IPS-NIHi11 (cell line): ENCODE data around the gene B3GLCT.

Source experiments
- DNase-seq: peaks from one replicate; pipeline ENCODE4 v3.0.0; 2012; ENCODE audit warnings: mixed read lengths, low spot score

The B3GLCT gene

DNA sequence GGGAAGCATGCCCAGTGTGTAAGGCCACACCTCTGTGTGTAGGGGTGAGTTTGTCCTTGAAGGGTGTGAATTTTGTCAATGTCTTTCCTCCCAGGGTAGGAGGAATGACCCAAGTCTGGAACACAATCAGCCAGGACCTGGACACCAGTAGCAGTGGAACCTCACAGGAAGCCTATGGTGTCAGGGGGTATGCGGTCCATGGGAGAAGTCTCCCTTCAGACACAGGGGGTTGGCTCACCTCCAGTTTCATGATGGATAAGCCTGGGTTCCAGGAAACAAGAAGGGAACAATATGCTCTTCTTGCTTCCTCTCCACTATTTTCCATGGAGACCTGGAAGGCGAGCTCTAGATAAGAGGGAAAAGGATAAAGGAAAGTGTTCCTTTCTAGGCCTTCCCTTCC is 23.9 kb downstream of the B3GLCT start:
- no peak for DNase-seq

DNA sequence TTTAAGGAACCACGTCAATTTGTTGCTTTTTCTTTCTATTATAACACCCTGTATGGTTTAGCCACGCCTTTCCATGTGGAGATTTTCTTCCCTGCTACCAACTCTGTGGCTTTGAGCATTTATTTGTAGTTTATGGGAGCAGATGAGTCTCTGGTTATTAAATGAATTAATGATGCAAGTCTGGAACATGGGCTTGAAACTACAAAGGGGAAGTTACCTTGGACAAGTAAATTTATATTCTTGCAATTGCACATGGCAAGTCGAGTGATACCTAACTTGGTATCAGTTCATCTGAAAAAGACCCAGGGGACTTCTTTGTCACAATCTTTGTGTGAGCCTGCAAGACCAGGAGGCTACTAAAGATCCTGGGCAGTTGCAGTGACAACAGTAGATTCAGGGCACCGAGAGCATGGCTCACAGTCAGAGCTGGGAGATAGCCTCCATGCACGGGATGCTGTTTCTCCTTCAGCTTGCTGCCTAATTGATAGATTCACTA is 24.4 kb downstream of the B3GLCT start:
- DNase-seq, result no peak

DNA sequence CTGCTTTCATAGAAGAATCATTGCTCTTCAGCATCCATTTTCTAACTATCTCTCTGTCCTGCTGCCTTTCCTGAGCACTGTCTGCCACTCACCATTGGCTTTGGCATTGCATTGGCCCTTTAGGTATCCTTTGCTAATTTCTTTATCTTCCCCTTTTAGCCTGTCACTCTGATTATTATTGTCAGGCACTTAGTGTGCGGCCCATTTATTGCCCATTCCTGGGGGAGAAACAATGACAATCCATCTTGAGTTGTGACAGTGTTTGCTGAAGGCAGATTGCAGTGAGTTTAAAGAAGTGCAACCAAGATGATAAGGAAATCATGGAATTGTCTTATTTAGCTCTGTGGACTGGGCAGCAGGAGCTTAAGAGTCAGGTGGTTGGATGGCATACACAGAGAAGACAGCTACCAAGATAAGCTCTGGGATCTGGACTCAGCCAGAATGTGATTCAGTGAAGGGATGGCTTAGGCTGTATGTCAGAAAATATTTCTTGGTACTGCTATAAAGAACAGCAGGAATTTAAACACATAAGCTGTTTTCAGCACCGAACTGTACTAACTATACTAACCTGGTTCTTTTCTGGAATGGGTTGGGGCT is 25.3 kb downstream of the B3GLCT start:
- no peak for DNase-seq

DNA sequence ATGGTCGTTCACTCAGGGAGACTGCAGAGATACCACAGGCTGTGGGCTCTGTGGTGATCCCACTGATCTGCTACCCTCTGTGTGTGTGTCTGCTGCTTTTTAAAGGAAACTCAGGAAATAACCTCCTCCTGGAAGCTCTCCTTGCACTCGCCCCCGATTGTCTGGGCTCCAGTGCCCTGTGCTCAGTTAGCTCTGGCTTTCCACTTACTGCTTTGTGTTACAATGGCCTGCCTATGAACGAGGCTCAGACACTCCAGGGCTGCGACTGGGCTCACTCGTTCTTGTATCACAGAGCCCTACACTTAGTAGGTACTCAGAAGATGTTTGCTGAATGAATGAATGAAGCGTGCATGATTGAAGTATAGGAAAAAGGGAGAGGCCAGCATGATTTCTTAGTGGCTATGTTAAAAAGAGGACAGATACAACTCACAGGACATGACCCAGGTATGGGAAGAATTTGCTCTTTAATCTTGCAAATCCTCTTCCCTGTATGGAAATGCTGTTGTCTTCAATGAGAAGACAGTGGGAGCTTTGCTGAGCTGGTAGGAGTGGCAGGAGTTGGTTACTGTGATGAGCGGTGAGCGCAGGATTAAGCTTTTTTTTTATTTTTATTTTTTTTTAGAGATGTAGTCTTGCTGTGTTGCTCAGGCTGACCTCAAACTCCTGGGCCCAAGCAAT is 26.4 kb downstream of the B3GLCT start:
- peak; percentile 32 for DNase-seq

DNA sequence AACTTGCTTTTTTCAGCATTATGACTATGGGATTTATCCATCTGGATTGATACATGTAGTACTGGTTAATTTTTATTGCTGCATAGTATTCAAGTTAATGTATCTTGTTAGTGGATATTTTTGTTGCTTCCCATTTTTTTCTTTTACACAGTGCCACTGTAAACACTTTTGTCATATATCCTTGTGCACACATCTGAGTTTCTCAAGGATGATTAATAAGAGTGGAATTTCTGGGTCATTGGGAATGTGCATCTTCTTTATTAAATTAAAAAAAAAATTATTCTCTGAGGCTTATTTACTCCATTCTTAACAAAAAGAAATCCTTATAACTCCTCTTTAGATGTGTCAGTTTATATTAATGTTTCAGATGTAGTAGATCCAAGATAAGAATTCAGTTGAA is 27.3 kb downstream of the B3GLCT start:
- DNase-seq, result no peak

DNA sequence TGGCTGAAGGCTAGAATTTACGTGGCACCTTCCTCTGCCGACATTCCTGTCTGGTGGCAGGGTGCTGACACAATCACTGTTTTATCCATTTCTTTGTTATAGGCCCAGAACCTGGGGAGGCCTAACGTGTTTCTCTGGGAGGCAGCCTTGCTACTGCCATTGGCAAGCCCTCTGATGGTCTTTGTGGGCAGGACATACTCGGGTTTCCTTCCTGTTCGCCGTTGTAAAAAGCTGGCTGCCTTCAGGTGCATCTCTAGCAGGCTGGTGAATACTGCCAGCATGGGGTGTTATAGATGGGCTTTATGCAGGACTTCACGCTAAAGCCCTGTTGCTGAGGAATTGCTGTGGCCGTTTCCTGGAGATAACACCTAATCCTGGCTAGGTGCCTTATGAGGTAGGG is 28.1 kb downstream of the B3GLCT start:
- DNase-seq, result no peak

DNA sequence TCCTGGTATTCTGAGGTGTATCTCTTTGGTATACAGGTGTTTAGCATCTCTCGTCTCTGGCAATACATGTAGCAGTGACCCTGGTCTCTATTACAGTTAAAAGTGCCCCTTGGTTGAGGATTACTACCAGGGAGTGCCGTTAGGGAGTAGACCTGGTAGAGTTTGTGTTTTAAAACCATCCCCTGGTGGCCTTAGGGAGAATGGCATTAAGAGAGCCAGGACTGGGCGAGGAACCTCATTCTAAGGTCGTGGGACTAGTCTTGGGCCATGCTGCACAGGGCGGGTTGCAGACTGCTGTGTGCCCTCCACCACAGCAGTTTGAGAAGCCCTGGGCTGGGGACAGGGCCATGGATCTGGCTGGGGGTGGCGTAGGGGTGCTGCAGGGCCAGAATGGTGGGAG is 35.0 kb downstream of the B3GLCT start:
- DNase-seq, result no peak

DNA sequence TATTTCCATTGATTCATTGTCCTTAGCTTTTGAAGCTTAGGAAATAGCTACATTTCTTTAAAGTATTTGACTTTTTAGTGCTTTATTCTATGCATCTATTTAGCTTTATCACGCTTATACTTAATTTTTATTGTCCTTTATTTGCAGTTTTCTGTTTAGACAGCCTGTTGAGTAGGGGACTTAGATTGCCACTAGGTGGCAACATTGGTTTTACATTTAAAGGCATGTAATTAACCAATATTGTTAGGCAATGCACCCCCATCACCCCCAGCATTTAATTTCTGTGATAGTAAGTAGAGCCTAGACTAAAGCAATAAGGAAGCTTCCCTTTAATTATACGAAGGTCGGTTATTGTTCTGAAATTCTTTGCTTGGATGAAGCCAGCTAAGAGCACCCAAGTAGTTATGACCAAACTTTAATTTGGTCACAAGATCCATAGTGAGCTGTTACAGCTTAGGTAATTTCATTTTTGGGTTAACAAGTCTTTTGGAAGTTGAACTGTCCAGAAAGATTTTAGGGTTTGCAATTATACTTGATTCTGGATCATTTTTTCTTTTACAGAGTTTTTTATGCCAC is 36.5 kb downstream of the B3GLCT start:
- peak; percentile 46 for DNase-seq

DNA sequence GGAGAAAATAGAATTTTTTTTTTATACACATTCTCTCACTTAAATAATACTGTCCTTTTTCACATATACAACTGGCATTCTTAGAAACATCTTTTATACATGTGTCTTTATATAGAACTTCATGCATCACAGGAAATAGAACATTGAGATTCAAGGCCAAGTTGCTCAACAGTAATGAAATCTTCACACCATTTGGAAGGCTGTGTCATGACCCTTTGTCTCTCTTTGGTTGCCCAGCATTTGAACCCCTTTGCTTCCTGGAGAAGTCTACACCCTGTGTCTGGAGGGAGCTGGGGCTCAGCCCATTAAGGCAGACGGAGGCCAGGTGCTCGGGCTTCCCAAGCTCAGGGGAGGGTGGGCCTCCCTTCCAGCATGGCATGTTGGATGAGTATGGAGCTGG is 41.1 kb downstream of the B3GLCT start:
- DNase-seq, result no peak

DNA sequence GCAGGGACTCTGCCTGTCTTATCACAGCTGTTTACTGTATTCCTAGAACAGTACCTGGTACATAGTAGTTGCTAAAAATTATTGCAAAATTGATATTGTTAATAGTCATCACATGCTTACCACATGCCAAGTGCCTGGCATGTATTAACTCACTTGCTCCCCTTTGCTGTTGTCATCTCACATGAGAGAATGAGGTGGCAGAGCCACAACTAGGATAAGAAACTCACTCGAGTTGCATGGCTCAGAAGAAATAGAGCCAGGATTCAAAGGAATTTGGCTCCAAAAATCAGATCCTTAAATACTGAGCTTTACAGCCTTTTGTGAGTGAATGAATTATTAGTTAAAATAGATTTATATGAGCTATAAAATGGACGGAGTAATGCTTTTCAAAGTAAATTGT is 42.6 kb downstream of the B3GLCT start:
- no peak for DNase-seq

DNA sequence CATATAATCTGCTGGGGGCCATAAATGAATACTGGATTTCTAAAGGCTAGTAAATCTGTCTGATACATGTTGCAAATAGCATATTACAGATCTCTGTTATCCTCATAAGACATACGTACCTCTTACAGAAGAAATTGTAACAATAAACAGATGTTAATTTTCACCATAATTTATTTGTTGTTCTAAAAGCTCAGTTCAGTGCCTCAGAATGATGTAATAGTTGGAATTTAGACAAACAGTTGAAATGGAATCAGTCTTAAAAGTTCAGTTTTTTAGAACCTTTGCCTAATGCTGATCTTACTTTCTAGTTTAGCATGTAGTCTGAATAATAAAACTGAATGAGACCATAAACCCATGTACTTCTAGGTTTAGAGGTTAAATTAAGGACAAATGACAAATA is 43.1 kb downstream of the B3GLCT start:
- no peak for DNase-seq

DNA sequence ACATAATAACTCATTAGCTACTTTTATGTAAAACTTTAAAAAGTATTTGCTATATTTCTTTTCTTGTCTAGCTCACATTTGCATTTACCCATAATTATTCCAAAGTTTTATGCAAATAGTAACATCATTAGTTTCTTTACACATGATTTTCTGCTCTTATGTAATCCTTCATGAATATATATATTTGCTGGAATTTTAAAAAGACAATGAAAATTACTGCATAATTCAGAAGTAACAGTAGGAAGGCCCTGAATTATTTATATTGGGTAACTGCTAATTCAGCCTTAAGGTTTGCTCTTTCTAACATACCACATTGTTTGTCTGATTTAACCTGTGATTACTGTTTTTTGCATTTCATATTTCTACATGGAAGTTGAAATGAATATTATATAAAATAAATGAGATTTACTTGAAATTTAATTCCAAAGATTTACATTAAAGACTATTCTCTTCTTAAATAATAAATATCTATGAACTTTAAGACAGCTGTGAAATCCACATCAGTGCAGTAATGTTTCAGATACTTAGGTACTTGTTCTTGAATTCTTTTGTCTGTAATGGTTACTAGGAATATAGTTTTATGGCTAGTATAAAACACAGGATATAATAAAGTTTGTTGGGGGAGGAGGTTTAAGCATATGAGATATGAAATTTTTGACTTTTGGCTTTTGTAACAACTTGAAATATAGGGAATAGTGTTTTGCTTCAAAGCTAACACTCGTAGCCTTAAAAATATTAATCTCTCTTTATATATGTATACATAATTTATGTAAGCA is 46.0 kb downstream of the B3GLCT start:
- DNase-seq, result no peak

DNA sequence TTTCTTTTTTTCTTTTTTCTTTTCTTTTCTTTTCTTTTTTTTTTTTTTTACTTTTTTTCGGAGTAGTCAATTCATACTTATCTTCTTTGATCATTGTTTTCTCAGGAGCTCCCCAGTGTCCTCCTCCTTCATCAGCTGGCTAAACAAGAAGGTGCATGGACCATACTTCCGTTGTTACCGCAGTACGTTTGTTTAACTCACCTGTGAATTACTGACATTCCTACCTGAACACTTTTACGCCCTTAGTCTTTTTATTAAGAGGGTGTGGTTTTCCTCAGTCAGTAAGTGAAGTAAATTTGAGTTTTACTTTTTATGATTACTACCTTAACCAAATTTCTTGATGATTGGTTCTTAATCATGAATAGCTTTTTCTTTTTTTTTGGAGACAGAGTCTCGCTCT is 47.1 kb downstream of the B3GLCT start:
- DNase-seq, result no peak

DNA sequence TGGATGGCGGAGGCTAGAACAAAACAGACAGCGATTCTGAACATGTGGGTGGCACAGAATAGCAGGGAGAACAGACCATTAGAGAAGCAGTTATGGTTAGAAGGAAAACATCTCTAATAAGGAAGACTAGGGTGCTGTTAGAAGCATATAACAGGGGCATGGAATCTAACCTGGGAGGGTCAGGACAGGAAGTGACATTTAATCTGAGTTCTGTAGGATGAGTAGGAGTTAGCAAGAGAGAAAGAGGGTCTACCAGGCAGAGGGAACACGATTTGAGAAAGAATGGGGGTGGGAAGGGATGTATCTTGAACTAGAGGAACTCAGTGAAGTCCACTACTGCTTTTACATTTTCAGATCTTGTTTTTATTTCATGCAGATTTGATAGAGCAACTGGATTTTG is 48.6 kb downstream of the B3GLCT start:
- no peak for DNase-seq

DNA sequence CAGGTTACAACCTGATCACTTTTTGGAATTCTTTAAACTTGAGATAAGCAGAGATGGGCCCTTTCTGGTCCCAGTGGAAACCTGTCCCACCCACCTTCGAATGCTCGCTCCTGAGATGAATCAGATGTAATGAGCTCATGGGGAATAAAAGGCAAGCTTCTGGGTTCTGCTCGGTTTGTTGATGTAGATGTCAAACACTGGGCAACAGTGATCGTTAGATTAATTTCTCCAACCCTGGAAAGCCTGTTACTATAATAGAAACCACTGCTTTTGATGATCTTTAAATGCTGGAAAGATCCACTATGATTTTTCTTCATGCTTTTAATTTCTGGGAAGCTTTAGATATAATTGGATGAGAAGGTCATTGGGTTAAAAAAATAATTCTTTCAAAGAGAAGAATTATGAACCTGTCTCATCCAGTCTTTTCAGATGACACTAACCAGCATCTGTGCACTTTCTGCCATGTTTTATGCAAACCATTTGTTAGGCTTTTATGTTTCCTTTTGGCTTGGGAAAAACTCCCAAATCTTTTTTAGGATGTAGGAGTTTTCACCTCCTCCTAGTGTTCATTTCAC is 49.3 kb downstream of the B3GLCT start:
- no peak for DNase-seq

DNA sequence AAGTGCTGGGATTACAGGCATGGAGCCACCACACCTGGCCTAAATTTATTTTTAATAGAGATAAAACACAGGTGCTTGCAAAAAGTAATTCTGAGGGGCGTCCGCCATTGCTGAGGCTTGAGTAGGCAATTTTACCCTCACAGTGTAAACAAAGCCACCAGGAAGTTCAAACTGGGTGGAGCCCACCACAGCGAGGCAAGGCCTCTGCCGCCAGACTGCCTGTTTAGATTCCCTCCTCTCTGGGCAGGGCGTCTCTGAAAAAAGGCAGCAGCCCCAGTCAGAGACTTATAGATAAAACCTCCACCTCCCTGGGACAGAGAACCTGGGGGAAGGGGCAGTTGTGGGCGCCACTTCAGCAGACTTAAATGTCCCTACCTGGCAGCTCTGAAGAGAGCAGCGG is 50.7 kb downstream of the B3GLCT start:
- DNase-seq, result no peak

DNA sequence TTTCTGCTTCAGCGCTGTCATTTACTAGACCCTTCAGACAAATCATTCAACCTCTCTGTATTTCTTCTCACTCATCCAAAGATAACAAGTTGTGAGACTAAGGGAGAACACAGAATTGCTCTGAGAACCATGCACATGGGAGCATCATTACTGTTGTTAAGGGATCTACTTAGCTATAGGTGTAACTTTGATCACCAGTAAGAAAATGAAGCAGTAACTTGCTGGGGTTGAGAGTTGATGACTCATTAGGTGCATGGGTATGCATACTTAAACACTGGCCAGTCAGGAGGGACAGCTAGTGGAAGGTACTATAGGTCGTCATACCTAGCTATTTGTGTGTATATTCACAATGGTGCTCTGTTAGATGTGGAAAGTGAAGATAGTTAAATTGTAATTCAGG is 61.5 kb downstream of the B3GLCT start:
- DNase-seq, result no peak

DNA sequence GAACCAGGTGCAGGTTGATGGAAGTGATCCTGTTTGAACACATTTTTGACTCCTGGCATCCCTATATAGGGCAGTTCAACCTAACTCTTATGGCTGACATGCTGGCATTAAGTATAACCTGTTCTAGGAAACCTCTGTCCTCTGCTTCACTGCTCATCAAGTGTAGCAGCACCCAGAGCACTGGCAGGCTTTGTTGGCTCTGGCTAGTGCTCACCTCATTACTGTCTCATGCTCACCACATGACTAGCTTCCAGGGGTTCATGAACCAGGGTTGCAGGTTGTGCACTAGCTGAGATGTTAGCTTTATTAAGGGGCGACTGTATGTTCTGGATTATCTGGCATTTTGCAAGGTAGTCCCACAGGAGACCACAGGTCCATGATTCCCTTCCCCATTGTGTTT is 63.6 kb downstream of the B3GLCT start:
- DNase-seq, result no peak

DNA sequence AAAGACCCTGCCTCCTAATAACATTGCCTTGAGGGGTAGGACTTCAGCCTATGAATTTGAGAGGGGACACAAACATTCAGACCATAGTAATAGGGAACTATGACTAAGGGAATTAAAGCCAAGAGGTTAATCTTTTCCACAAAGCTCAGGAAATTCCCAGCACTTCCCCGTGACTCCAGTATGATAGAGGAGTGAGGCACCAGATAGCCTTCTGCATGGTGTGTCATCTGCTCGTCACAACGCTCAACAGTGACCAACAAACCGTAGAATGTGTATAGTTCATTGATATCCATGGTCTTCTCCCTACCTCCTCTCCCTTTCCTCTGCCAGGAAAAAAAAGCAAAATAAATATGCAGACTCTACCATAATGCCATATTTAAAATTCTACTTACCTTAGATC is 64.4 kb downstream of the B3GLCT start:
- DNase-seq, result no peak

DNA sequence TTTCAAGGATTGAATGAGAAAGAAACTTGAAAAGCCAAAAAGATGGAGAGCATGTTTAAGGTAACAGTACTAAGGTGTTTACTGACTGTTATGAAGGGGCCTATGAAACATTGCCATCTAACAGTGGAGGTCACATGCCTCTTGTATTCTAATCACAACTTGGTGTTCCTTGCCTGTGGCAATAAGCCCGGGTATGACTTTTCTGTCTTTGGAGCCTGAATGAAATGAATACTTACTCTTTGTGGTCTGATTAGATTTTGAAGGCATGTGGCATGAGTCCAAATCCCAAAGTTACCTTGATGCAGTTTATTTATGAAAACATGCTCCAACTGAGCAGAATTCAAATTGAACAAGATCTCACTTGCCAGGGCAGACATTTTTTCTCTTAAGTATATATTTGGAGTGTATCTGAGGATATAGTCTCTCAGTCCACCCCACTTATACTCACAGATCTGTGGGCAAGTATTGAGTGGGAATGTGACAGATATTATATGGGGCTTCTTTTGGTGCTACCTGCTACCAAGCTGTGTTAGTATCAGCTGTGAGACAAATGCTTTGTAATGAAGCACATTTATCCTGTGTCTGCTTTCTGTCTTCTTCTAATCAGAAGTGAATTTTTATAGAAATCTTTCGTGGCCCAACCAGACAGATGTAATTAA is 67.5 kb downstream of the B3GLCT start:
- no peak for DNase-seq

DNA sequence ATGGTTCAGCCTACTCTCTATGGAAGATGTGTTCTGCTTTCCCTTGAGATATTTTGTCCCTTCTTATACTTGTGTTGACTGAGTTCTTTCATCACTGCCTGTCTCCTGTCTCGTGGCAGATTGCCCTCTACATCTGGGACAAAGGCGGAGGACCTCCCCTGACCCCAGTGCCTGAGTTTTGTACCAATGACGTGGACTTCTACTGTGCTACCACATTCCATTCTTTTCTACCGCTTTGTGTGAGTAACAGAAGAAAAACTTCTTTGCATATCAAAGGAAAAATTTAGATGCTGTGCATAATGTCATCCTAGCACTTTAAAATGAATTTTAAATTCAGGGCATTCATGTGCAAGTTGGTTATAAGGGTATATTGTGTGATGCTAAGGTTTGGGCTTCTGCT is 74.6 kb downstream of the B3GLCT start:
- DNase-seq, result no peak

DNA sequence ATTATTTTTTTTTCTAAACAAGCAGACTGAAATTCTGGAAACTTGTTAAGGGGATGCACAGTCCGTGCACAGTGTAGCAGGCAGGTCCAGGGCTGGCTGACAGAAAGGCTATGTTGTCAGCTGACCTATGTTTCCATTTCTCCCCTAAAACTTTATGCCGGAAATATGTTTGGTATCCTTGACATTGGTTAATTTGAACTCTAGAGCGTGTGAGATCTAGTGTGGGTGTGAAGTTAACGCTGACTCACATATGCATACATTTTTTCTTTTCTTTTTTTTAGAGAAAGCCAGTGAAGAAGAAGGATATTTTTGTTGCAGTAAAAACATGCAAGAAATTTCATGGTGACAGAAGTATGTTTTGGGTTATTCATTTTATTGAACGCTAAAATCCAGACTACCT is 76.6 kb downstream of the B3GLCT start:
- DNase-seq, result no peak
